RWPE2 (cell line): Measurements from ENCODE around the gene FAM118B.

Experiments
- ATAC-seq: fragments of 200-7000 bp; cut with Tn5 transposase; 3 replicates; pipeline ENCODE4 v1.9.1; 2021; ENCODE audit warnings: low read depth
- DNase-seq: peaks from one replicate; pipeline ENCODE4 v3.0.0-alpha.2; 2020; ENCODE audit warnings: low spot score
- H3K27ac ChIP-seq: fragments of 450-650 bp; 2 replicates; pipeline ENCODE4 v1.5.1; 2017; ENCODE audit warnings: mild to moderate bottlenecking; ENCODE audit not compliant: poor library complexity, severe bottlenecking
- H3K27me3 ChIP-seq: fragments of 250-450 bp; sonication (Bioruptor Pico); 2 replicates; pipeline ENCODE4 v1.5.1; 2021; ENCODE audit warnings: mild to moderate bottlenecking, moderate library complexity; ENCODE audit not compliant: insufficient read depth, poor library complexity, severe bottlenecking
- H3K36me3 ChIP-seq: fragments of 250-450 bp; sonication (Bioruptor Pico); 2 replicates; pipeline ENCODE4 v1.5.1; 2020; ENCODE audit warnings: low read depth, mild to moderate bottlenecking, moderate library complexity
- H3K4me1 ChIP-seq: fragments of 250-450 bp; sonication (Bioruptor Pico); 2 replicates; pipeline ENCODE4 v1.5.1; 2021; ENCODE audit warnings: mild to moderate bottlenecking, moderate library complexity; ENCODE audit not compliant: insufficient read depth, poor library complexity, severe bottlenecking
- H3K4me3 ChIP-seq: fragments of 250-450 bp; sonication (Bioruptor Pico); 2 replicates; pipeline ENCODE4 v1.5.1; 2021; ENCODE audit warnings: mild to moderate bottlenecking, moderate library complexity; ENCODE audit not compliant: severe bottlenecking
- H3K9me3 ChIP-seq: fragments of 250-450 bp; sonication (Bioruptor Pico); 2 replicates; pipeline ENCODE4 v1.5.1; 2021; ENCODE audit warnings: mild to moderate bottlenecking, moderate library complexity; ENCODE audit not compliant: severe bottlenecking
- TF ChIP-seq, protein P1 (sequence below): fragments of 450-650 bp; IDR thresholded peaks from one replicate; pipeline ENCODE4 v1.5.1; 2017; ENCODE audit warnings: mild to moderate bottlenecking, moderate library complexity; ENCODE audit not compliant: poor library complexity, severe bottlenecking

Gene FAM118B

DNA sequence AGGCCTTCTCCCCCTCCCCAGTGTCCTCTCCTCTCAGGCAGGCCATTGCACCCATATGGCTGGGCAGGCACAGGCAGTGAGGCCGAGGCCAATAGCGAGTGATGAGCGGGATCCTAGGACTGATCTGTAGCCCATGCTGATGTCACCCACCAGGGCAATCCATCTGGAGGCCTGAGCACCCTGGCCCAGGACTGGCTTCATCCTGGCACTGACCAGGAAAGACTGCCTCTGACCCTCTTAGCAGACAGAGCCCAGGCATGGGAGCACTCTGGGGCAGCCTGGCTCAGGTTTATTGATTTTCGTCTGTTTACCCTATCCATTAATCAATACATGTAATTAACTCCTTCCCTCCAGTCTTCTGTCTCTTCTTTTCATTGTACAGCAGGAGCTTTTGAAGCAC, 66.2 kb downstream of the FAM118B start:
- ATAC-seq (no peak), DNase-seq (no peak)
- Histone ChIP-seq H3K27me3 (no peaks in the 10 kb centered on the region), H3K36me3 (peaks cover 30% of the 10 kb centered on the region), H3K4me1 (no peaks in the 10 kb centered on the region), H3K27ac (no peak overlapping the region), H3K4me3 (no peak overlapping the region), H3K9me3 (no peaks in the 10 kb centered on the region)
- TF ChIP-seq, protein P1, sequence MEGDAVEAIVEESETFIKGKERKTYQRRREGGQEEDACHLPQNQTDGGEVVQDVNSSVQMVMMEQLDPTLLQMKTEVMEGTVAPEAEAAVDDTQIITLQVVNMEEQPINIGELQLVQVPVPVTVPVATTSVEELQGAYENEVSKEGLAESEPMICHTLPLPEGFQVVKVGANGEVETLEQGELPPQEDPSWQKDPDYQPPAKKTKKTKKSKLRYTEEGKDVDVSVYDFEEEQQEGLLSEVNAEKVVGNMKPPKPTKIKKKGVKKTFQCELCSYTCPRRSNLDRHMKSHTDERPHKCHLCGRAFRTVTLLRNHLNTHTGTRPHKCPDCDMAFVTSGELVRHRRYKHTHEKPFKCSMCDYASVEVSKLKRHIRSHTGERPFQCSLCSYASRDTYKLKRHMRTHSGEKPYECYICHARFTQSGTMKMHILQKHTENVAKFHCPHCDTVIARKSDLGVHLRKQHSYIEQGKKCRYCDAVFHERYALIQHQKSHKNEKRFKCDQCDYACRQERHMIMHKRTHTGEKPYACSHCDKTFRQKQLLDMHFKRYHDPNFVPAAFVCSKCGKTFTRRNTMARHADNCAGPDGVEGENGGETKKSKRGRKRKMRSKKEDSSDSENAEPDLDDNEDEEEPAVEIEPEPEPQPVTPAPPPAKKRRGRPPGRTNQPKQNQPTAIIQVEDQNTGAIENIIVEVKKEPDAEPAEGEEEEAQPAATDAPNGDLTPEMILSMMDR = no peak

DNA sequence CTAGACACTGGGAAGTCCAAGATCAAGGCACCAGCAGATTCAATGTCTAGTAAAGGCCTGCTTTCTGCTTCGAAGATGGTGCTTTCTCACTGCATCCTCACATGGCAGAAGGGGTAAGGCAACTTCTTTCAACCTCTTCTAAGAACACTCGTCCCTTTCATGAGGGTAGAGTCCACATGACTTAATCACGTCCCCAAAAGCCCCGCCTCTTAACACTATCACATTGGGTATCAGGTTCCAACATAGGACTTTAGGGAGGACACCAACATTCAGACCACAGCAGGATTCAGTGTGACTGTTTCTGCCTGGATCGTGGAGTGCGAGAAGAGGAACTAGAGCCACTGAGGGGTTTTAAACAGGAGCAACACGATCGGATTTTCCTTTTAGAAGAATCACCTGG, 67.6 kb downstream of the FAM118B start:
- DNase-seq = no peak
- Histone ChIP-seq H3K4me1 (peaks cover 4% of the 10 kb centered on the region), H3K27me3 (no peaks in the 10 kb centered on the region), H3K4me3 (no peak overlapping the region), H3K9me3 (no peaks in the 10 kb centered on the region), H3K36me3 (peaks cover 17% of the 10 kb centered on the region), H3K27ac (no peak overlapping the region)
- TF ChIP-seq, protein P1 = no peak
- no peak for ATAC-seq

DNA sequence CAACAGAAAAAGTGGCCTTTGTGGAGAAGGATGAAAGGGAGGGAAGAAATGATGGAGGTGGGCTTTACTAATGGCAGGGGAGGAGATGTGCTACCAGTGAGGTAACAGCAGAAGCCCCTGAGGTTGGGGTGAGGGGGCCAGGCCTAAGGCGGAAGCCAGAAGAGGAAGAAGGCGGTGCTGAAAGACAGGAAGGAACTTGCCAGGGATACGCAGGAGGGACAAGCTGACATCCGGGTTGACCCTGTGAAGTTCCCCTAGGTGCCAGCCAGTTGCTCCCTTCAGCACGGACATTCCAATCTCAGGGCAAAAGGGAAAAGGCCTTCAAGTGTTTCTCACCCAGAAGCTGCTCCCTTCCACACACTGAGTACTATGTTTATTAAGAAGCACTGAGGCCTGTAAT, 69.0 kb downstream of the FAM118B start:
- DNase-seq = no peak

DNA sequence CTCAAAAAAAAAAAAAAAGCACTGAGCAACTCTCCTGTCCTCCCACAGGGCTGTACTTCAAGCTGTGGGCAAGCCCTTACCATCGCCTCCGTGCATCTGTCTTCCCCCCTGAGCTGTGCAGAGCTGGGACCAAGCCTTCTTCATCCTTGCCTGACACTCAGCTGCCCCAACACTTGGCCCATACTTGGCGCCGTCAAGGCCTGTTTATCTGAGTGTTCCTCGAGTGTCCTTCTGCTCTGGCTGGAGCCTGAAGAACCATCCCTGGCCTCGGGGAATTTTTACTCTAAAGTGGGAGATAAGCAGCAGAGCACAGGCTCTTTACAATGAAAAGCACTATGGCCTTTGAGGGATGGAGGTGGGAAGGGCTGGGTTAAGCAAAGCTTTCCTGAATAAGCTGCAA, 69.7 kb downstream of the FAM118B start:
- no peak overlapping the region for H3K4me3 ChIP-seq
- no peaks in the 10 kb centered on the region for H3K36me3 ChIP-seq
- ATAC-seq = no peak
- H3K9me3 ChIP-seq = no peaks in the 10 kb centered on the region
- H3K4me1 ChIP-seq = peaks cover 4% of the 10 kb centered on the region
- DNase-seq = no peak
- TF ChIP-seq, protein P1 = no peak
- no peak overlapping the region for H3K27ac ChIP-seq
- H3K27me3 ChIP-seq = no peaks in the 10 kb centered on the region

More for the DNA sequence above, 69.0 kb downstream of the FAM118B start:
- no peaks in the 10 kb centered on the region for H3K27me3 ChIP-seq
- ATAC-seq = no peak
- H3K4me3 ChIP-seq = no peak overlapping the region
- H3K4me1 ChIP-seq = peaks cover 4% of the 10 kb centered on the region
- H3K36me3 ChIP-seq = peaks cover 4% of the 10 kb centered on the region
- TF ChIP-seq, protein P1 = no peak
- no peaks in the 10 kb centered on the region for H3K9me3 ChIP-seq
- no peak overlapping the region for H3K27ac ChIP-seq

DNA sequence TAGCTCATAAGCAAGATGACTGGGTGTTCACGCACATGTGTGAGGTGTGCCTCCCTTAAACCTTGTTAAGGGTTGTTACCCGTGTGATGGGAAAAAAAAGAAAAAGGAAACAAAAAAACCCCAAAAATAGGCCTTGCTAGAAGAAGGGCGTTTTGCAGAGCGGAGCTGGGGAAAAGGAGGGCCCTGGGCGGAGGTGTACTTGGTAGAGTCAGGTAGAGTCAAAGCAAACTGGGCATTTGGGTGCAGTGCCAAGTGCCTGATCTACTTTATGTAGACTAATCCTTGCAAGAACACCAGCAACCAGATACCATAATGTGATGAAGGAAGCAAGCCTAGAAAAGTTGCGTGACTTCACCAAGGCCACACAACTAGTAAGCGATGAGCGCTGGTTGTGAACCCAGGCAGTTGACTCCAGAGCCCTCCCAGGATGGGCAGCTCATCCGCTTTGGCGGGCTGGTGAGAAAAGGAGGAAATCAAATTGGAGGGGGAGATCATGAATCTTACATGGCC, 70.1 kb downstream of the FAM118B start:
- DNase-seq (no peak), ATAC-seq (no peak)
- Histone ChIP-seq H3K27ac (no peak overlapping the region), H3K27me3 (no peaks in the 10 kb centered on the region), H3K4me3 (no peak overlapping the region), H3K4me1 (peaks cover 4% of the 10 kb centered on the region), H3K36me3 (no peaks in the 10 kb centered on the region), H3K9me3 (no peaks in the 10 kb centered on the region)
- TF ChIP-seq, protein P1 = no peak
